Neuronal stem cell (in vitro differentiated cells): Measurements from ENCODE around the gene MYLK3.

ENCODE experiments used
- DNase-seq: peaks from one replicate; pipeline ENCODE4 v3.0.0-alpha.2; 2013; ENCODE audit warnings: low spot score
- H2AFZ ChIP-seq: one replicate; pipeline ENCODE4 v1.6.1; 2013; ENCODE audit warnings: mild to moderate bottlenecking, low read length, inconsistent platforms
- H2AK5ac ChIP-seq: 2 replicates; pipeline ENCODE4 v1.6.1; 2013; ENCODE audit warnings: low read depth, mild to moderate bottlenecking, inconsistent platforms, low read length, moderate library complexity, mixed read lengths
- H2BK120ac ChIP-seq: 2 replicates; pipeline ENCODE4 v1.6.1; 2013; ENCODE audit warnings: low read depth, mild to moderate bottlenecking, inconsistent platforms, low read length, moderate library complexity, mixed read lengths
- H2BK12ac ChIP-seq: one replicate; pipeline ENCODE4 v1.6.1; 2013; ENCODE audit warnings: low read length, inconsistent platforms
- H2BK15ac ChIP-seq: 2 replicates; pipeline ENCODE4 v1.6.1; 2013; ENCODE audit warnings: mild to moderate bottlenecking, low read length, inconsistent platforms, mixed read lengths
- H2BK5ac ChIP-seq: one replicate; pipeline ENCODE4 v1.6.1; 2013; ENCODE audit warnings: inconsistent platforms, mild to moderate bottlenecking, low read length, moderate library complexity
- H3K14ac ChIP-seq: one replicate; pipeline ENCODE4 v1.6.1; 2013; ENCODE audit warnings: low read length, inconsistent platforms
- H3K18ac ChIP-seq: 2 replicates; pipeline ENCODE4 v1.6.1; 2013; ENCODE audit warnings: low read length, inconsistent platforms
- H3K23ac ChIP-seq: 2 replicates; pipeline ENCODE4 v1.6.1; 2013; ENCODE audit warnings: low read depth, mild to moderate bottlenecking, mixed read lengths, low read length, inconsistent platforms; ENCODE audit not compliant: poor library complexity
- H3K27ac ChIP-seq: replicated peaks from 3 replicates; pipeline ENCODE4 v1.5.1; 2013; ENCODE audit warnings: low read length, inconsistent platforms
- H3K27me3 ChIP-seq, 3 experiments: 2 replicates each; pipeline ENCODE4 v1.6.1; 2013; ENCODE audit warnings: low read length in 3 of 3, mild to moderate bottlenecking in 2 of 3, inconsistent platforms in 1 of 3, low read depth in 1 of 3, mixed read lengths in 1 of 3, moderate library complexity in 1 of 3; ENCODE audit not compliant: control insufficient read depth in 3 of 3, insufficient read depth in 3 of 3
- H3K36me3 ChIP-seq, 2 donors: replicated peaks in 1 of 2; 2 replicates each; pipeline ENCODE4 v1.6.1; 2013; ENCODE audit warnings: low read length in 2 of 2; ENCODE audit not compliant: control insufficient read depth in 2 of 2, insufficient read depth in 2 of 2
- H3K4ac ChIP-seq: 2 replicates; pipeline ENCODE4 v1.6.1; 2013; ENCODE audit warnings: inconsistent platforms, mild to moderate bottlenecking, low read length, moderate library complexity
- H3K4me1 ChIP-seq, 2 donors: 1 replicate in 1 of 2; 2 replicates in 1 of 2; pipeline ENCODE4 v1.6.1; 2013; ENCODE audit warnings: low read length in 2 of 2, low read depth in 1 of 2; ENCODE audit not compliant: control insufficient read depth in 2 of 2, insufficient read depth in 1 of 2
- H3K4me2 ChIP-seq: one replicate; pipeline ENCODE4 v1.6.1; 2013; ENCODE audit warnings: mild to moderate bottlenecking, low read length, inconsistent platforms; ENCODE audit not compliant: insufficient read depth, poor library complexity, severe bottlenecking
- H3K4me3 ChIP-seq, 2 donors: 2 replicates each; pipeline ENCODE4 v1.5.1; 2013; ENCODE audit warnings: low read length in 2 of 2, mild to moderate bottlenecking in 2 of 2, inconsistent platforms in 1 of 2, moderate library complexity in 1 of 2
- H3K79me1 ChIP-seq: one replicate; pipeline ENCODE4 v1.6.1; 2013; ENCODE audit warnings: low read depth, mild to moderate bottlenecking, inconsistent platforms, low read length, moderate library complexity
- H3K9ac ChIP-seq: one replicate; pipeline ENCODE4 v1.6.1; 2013; ENCODE audit warnings: mild to moderate bottlenecking, low read depth, low read length, inconsistent platforms; ENCODE audit not compliant: poor library complexity
- H3K9me3 ChIP-seq, 2 donors: replicated peaks in 1 of 2; 2 replicates each; pipeline versions ENCODE3 to v1.6.1; 2013; ENCODE audit warnings: low read length in 2 of 2, mild to moderate bottlenecking in 2 of 2, inconsistent platforms in 1 of 2, low read depth in 1 of 2, mixed read lengths in 1 of 2, moderate library complexity in 1 of 2; ENCODE audit not compliant: control insufficient read depth in 2 of 2, insufficient read depth in 1 of 2
- H4K8ac ChIP-seq: one replicate; pipeline ENCODE4 v1.6.1; 2013; ENCODE audit warnings: low read depth, mild to moderate bottlenecking, inconsistent platforms, low read length, moderate library complexity
- H4K91ac ChIP-seq: one replicate; pipeline ENCODE4 v1.6.1; 2013; ENCODE audit warnings: low read length, low read depth, mild to moderate bottlenecking, inconsistent platforms; ENCODE audit not compliant: poor library complexity
- WGBS, 2 donors: extraction: QIAGEN DNeasy Blood & Tissue Kit; methylation state at CpG; one replicate each; pipeline ENCODE4 v1.1.7; 2013; ENCODE audit warnings: missing lambda C conversion rate in 2 of 2, mixed read lengths in 1 of 2; ENCODE audit not compliant: insufficient read length in 2 of 2, insufficient replicate concordance in 1 of 2; ENCODE audit errors: extremely low coverage in 2 of 2; 5-methylcytosine and 5-hydroxymethylcytosine counted together

Gene MYLK3

DNA sequence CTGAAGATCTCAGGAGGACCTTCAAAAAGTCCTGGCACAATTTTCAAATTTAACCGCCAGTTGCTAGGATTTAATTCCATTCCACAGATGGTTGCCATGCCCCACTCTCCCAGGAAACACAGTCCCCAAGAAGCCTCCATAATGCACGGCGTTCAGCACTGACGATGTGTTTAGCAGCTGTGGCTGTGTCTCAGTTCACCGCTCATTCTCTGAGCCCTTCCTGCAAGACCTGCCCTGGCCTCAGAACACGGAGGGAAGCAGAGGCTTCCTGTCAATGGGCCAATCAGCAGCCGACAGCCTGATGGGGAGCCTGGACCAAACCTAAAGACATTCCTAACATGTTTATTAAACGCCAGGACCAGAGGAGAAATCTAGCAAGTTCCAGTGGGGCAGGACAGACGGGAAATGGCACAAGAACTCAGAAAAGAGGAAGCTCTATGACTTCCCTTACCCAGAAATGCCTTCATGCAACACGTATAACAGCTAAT is 4.9 kb downstream of the MYLK3 start:
- Histone ChIP-seq H3K23ac (no peak overlapping the region), H3K27me3 (no peaks in the 10 kb centered on the region), H3K4me1 (peaks cover 13 to 14% of the 10 kb centered on the region in 2 donors), H2BK5ac (no peak overlapping the region), H3K9ac (no peak overlapping the region), H4K8ac (no peak overlapping the region), H2AK5ac (no peak overlapping the region), H3K14ac (no peak overlapping the region), H3K27ac (no peak overlapping the region), H2BK120ac (no peak overlapping the region), H2BK15ac (no peak overlapping the region), H3K4me3 (no peak overlapping the region), H3K36me3 (no peaks in the 10 kb centered on the region), H3K4me2 (no peak overlapping the region), H3K79me1 (no peaks in the 10 kb centered on the region), H3K4ac (no peak overlapping the region), H3K18ac (peak overlapping the region; percentile 49), H2AFZ (peak overlapping the region; percentile 73), H2BK12ac (no peak overlapping the region), H3K9me3 (no peaks in the 10 kb centered on the region), H4K91ac (no peak overlapping the region)
- DNase-seq: no peak
- no CpG with 5 or more reads among the region's 10 CpGs for WGBS, 2 donors

- H2BK120ac ChIP-seq: no peak overlapping the region
- H3K18ac ChIP-seq: no peak overlapping the region
- no peak overlapping the region for H2AK5ac ChIP-seq
- no peak for DNase-seq
- H3K36me3 ChIP-seq: no peaks in the 10 kb centered on the region
- H3K4me1 ChIP-seq: peaks cover 3 to 7% of the 10 kb centered on the region in 2 donors
- H3K9ac ChIP-seq: no peak overlapping the region
- no peaks in the 10 kb centered on the region for H3K9me3 ChIP-seq
- H4K91ac ChIP-seq: no peak overlapping the region
- H2BK5ac ChIP-seq: no peak overlapping the region
- H3K4me3 ChIP-seq: no peak overlapping the region
- no peak overlapping the region for H3K4ac ChIP-seq
- H3K27ac ChIP-seq: no peak overlapping the region
- no peak overlapping the region for H2BK12ac ChIP-seq
- WGBS, 2 donors: 100% methylated on average over 1 of the region's 2 CpGs; no CpG with 5 or more reads in 1 of the 2 donors
- H3K27me3 ChIP-seq: no peaks in the 10 kb centered on the region
- no peak overlapping the region for H2AFZ ChIP-seq
- H2BK15ac ChIP-seq: no peak overlapping the region
- H3K23ac ChIP-seq: no peak overlapping the region
- no peak overlapping the region for H3K14ac ChIP-seq
- no peak overlapping the region for H4K8ac ChIP-seq
- no peaks in the 10 kb centered on the region for H3K79me1 ChIP-seq
- H3K4me2 ChIP-seq: no peak overlapping the region
Measured at GRCh38 chr16:46739934-46740333, 8.2 kb downstream of the MYLK3 start.

- H3K4ac ChIP-seq: no peak overlapping the region
Measured at GRCh38 chr16:46737621-46738214, 10.4 kb downstream of the MYLK3 start.

GRCh38 chr16:46736695-46737094 is 11.4 kb downstream of the MYLK3 start:
- Histone ChIP-seq H3K9me3 (no peaks in the 10 kb centered on the region), H3K27me3 (peaks cover 0 to 10% (median 0%) of the 10 kb centered on the region in 3 experiments), H2AK5ac (no peak overlapping the region), H2BK12ac (no peak overlapping the region), H2BK120ac (no peak overlapping the region), H3K14ac (peak overlapping the region; percentile 63), H2BK5ac (no peak overlapping the region), H2AFZ (peak overlapping the region; percentile 40), H2BK15ac (no peak overlapping the region), H3K4me1 (no peaks in the 10 kb centered on the region), H3K27ac (no peak overlapping the region), H3K36me3 (no peaks in the 10 kb centered on the region), H3K4me3 (no peak overlapping the region), H3K4me2 (no peak overlapping the region), H4K8ac (peak overlapping the region; percentile 23), H3K23ac (peak overlapping the region; percentile 39), H3K18ac (peak overlapping the region; percentile 61), H3K4ac (no peak overlapping the region), H3K9ac (no peak overlapping the region), H3K79me1 (no peaks in the 10 kb centered on the region), H4K91ac (no peak overlapping the region)
- no peak for DNase-seq
- WGBS, 2 donors: no CpG with 5 or more reads among the region's 12 CpGs

More at GRCh38 chr16:46737621-46738214, 10.4 kb downstream of the MYLK3 start:
- H2BK120ac ChIP-seq: peak overlapping the region; percentile 43
- no peak overlapping the region for H2AK5ac ChIP-seq
- H3K27me3 ChIP-seq: peaks cover 0 to 7% (median 0%) of the 10 kb centered on the region in 3 experiments
- H2BK12ac ChIP-seq: no peak overlapping the region
- H3K4me1 ChIP-seq: peaks cover 0 to 2% of the 10 kb centered on the region in 2 donors
- no peak overlapping the region for H3K14ac ChIP-seq
- H3K18ac ChIP-seq: peak overlapping the region; percentile 81
- no peaks in the 10 kb centered on the region for H3K79me1 ChIP-seq
- no peaks in the 10 kb centered on the region for H3K36me3 ChIP-seq
- DNase-seq: no peak
- H3K27ac ChIP-seq: no peak overlapping the region
- H3K9me3 ChIP-seq: no peaks in the 10 kb centered on the region
- H3K23ac ChIP-seq: peak overlapping the region; percentile 55
- H4K91ac ChIP-seq: no peak overlapping the region
- H3K4me2 ChIP-seq: no peak overlapping the region
- no peak overlapping the region for H3K4me3 ChIP-seq
- peak overlapping the region; percentile 13 for H2BK5ac ChIP-seq
- no peak overlapping the region for H2AFZ ChIP-seq
- no peak overlapping the region for H2BK15ac ChIP-seq
- WGBS, 2 donors: no CpG with 5 or more reads among the region's 14 CpGs
- no peak overlapping the region for H4K8ac ChIP-seq
- no peak overlapping the region for H3K9ac ChIP-seq
